HepG2 (cell line): ENCODE results near the gene PBX4. TPM values are rescaled to one million over a fixed set of nuclear protein-coding genes. Genes with fewer than 3 reads are reported as not detected.

Experiments
- BCL3 ChIP-seq: sonication (generic); formaldehyde crosslinking; IDR thresholded peaks from 2 replicates; pipeline ENCODE4 v1.5.1; 2020; ENCODE audit warnings: mild to moderate bottlenecking, missing genetic modification reagents, moderate library complexity
- CAMTA2 ChIP-seq: sonication (generic); formaldehyde crosslinking; IDR thresholded peaks from 2 replicates; pipeline ENCODE4 v1.4.0; 2020; ENCODE audit warnings: mild to moderate bottlenecking, missing genetic modification reagents, borderline replicate concordance
- CEBPB ChIP-seq: IDR thresholded peaks from 2 replicates; pipeline ENCODE4 v1.6.1; 2011; ENCODE audit warnings: low read depth, low read length, improper control_type of control experiment, borderline replicate concordance
- CEBPG ChIP-seq: IDR thresholded peaks from 2 replicates; pipeline ENCODE4 v1.6.1; 2016
- ISL2 ChIP-seq: sonication (generic); formaldehyde crosslinking; IDR thresholded peaks from 2 replicates; pipeline ENCODE4 v1.5.0; 2020; ENCODE audit warnings: missing genetic modification reagents
- SIX1 ChIP-seq: sonication (generic); formaldehyde crosslinking; IDR thresholded peaks from 2 replicates; pipeline ENCODE4 v1.4.0; 2020; ENCODE audit warnings: missing genetic modification reagents, borderline replicate concordance
- STAG1 ChIP-seq: sonication (generic); formaldehyde crosslinking; IDR thresholded peaks from 2 replicates; pipeline ENCODE4 v1.4.0; 2020; ENCODE audit warnings: missing genetic modification reagents
- TRIM22 ChIP-seq: fragments of 450-650 bp; IDR thresholded peaks from 2 replicates; pipeline ENCODE4 v1.6.1; 2017
- U2AF1 ChIP-seq: fragments of 200-400 bp; formaldehyde crosslinking; optimal IDR thresholded peaks from 2 replicates; pipeline ENCODE3; 2017; ENCODE audit warnings: mild to moderate bottlenecking, low read depth, low read length
- ZNF350 ChIP-seq: sonication (generic); formaldehyde crosslinking; IDR thresholded peaks from 2 replicates; pipeline ENCODE4 v1.4.0; 2020; ENCODE audit warnings: mild to moderate bottlenecking, low read depth, missing genetic modification reagents, borderline replicate concordance
- ZNF484 ChIP-seq: sonication (generic); formaldehyde crosslinking; IDR thresholded peaks from 2 replicates; pipeline ENCODE4 v1.5.1; 2020; ENCODE audit warnings: mild to moderate bottlenecking, low read depth, missing genetic modification reagents, borderline replicate concordance
- ZNF609 ChIP-seq: sonication (generic); formaldehyde crosslinking; IDR thresholded peaks from 2 replicates; pipeline ENCODE4 v1.4.0; 2020; ENCODE audit warnings: mild to moderate bottlenecking, missing genetic modification reagents, borderline replicate concordance
- ZNF652 ChIP-seq: IDR thresholded peaks from 2 replicates; pipeline ENCODE4 v1.6.1; 2016; ENCODE audit warnings: low read depth, borderline replicate concordance
- ZNF672 ChIP-seq: sonication (generic); formaldehyde crosslinking; IDR thresholded peaks from 2 replicates; pipeline ENCODE4 v1.8.1; 2022; ENCODE audit warnings: missing genetic modification reagents
- ZNF687 ChIP-seq: sonication (generic); formaldehyde crosslinking; IDR thresholded peaks from 2 replicates; pipeline ENCODE4 v1.5.1; 2020; ENCODE audit warnings: mild to moderate bottlenecking, missing genetic modification reagents, moderate library complexity
- ZNF7 ChIP-seq: IDR thresholded peaks from 2 replicates; pipeline ENCODE4 v1.6.1; 2016; ENCODE audit warnings: missing biosample characterization, missing genetic modification reagents
- polyA plus RNA-seq, 8 experiments: library from polyadenylated mRNA; depleted of rRNA in 3 of 8; stranded (reverse) in 7 of 8; unstranded in 1 of 8; fragments of >200 nt; fragmentation: Illumina TruSeq in 4 of 8; extraction: Trizol in 4 of 8; gene quantifications; 2 replicates each; pipeline versions ENCODE4 v1.2.1 to v1.2.3, GENCODE V29; 2011 to 2016; ENCODE audit warnings: low read depth in 4 of 8, missing spikeins in 1 of 8, mixed read lengths in 1 of 8; ENCODE audit not compliant: insufficient read depth in 1 of 8
- total RNA-seq, 5 experiments: library from RNA; depleted of rRNA; stranded (reverse); fragments of >200 nt; fragmentation: Illumina TruSeq; extraction: Trizol; gene quantifications; 2 replicates each; pipeline ENCODE4 v1.2.3, GENCODE V29; 2016; ENCODE audit warnings: low read depth in 1 of 5
- TF ChIP-seq, protein P1 (sequence below): IDR thresholded peaks from 2 replicates; pipeline ENCODE4 v1.6.1; 2016; ENCODE audit warnings: mild to moderate bottlenecking, missing biosample characterization, missing genetic modification reagents

The PBX4 gene
- total and polyA plus RNA-seq, 2 of the 13 experiments (the other 11 are each of a cell fraction or from before 2014, with no cell fraction given): not detected

DNA sequence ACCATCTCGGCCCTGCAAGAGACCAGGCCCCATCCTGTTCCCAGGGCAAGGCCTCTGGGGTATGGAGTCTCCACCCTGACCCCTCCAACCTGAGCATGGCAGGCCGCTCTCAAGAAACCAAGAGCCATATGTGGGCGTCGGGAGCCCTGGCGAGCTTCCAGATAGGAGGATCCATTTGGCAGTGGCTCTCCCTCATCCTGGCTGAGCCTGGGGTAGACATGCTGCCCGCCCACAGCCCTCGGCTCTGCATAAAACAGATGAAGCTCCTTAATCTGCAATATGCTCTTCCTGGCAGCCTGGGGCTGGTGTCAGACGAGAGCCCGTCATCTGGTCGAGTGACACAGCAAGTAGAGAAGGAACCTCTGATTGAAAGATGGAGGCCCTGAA, 38.9 kb upstream of the PBX4 start (continued):
- no peak for TF ChIP-seq ZNF609 (CRISPR knock-in tag)
- TF ChIP-seq STAG1 (CRISPR knock-in tag): no peak
- TF ChIP-seq ZNF672 (CRISPR knock-in tag): no peak
- TF ChIP-seq ISL2 (CRISPR knock-in tag): no peak
- TF ChIP-seq, protein P1, sequence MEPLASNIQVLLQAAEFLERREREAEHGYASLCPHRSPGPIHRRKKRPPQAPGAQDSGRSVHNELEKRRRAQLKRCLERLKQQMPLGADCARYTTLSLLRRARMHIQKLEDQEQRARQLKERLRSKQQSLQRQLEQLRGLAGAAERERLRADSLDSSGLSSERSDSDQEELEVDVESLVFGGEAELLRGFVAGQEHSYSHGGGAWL: no peak
- TF ChIP-seq ZNF652 (CRISPR knock-in tag): no peak
- TF ChIP-seq CEBPG: no peak
- TF ChIP-seq SIX1: no peak
- TF ChIP-seq ZNF687 (CRISPR knock-in tag): no peak
- TF ChIP-seq U2AF1: no peak
- TF ChIP-seq TRIM22: no peak
- no peak for TF ChIP-seq CAMTA2 (CRISPR knock-in tag)
- TF ChIP-seq CEBPB: no peak
- TF ChIP-seq ZNF7 (CRISPR knock-in tag): no peak
- no peak for TF ChIP-seq ZNF484 (CRISPR knock-in tag)
- TF ChIP-seq BCL3 (CRISPR knock-in tag): no peak
- no peak for TF ChIP-seq ZNF350 (CRISPR knock-in tag)
- TF ChIP-seq, all 625 proteins: peak for 0
